GM23248 (cell line): Measurements from ENCODE around the gene SNRK. TPM values are rescaled to one million over a fixed set of nuclear protein-coding genes. Genes with fewer than 3 reads are reported as not detected.

Source experiments
- DNase-seq: peaks from one replicate; pipeline ENCODE4 v3.0.0-alpha.2; 2015
- H2AFZ ChIP-seq: fragments of 200-600 bp; sonication (generic); 2 replicates; pipeline ENCODE4 v1.6.1; 2016; ENCODE audit warnings: antibody characterized with exemption
- H3F3A ChIP-seq: fragments of 200-600 bp; sonication (generic); 2 replicates; pipeline ENCODE4 v1.6.1; 2016; ENCODE audit warnings: mild to moderate bottlenecking, antibody characterized with exemption, mixed run types; ENCODE audit not compliant: insufficient read depth
- H3K27ac ChIP-seq: fragments of 200-600 bp; sonication (generic); 2 replicates; pipeline ENCODE4 v1.5.1; 2016; ENCODE audit warnings: mild to moderate bottlenecking
- H3K27me3 ChIP-seq: fragments of 200-600 bp; sonication (generic); replicated peaks from 2 replicates; pipeline ENCODE4 v1.6.1; 2016; ENCODE audit warnings: mild to moderate bottlenecking; ENCODE audit not compliant: insufficient read depth
- H3K36me3 ChIP-seq: fragments of 200-600 bp; sonication (generic); 2 replicates; pipeline ENCODE4 v1.6.1; 2016; ENCODE audit warnings: low read depth, mild to moderate bottlenecking
- H3K4me1 ChIP-seq: fragments of 200-600 bp; sonication (generic); 2 replicates; pipeline ENCODE4 v1.6.1; 2016; ENCODE audit warnings: mild to moderate bottlenecking; ENCODE audit not compliant: insufficient read depth
- H3K4me2 ChIP-seq: fragments of 200-600 bp; sonication (generic); one replicate; pipeline ENCODE4 v1.6.1; 2016; ENCODE audit warnings: mild to moderate bottlenecking; ENCODE audit not compliant: unreplicated experiment
- H3K4me3 ChIP-seq: fragments of 200-600 bp; sonication (generic); 2 replicates; pipeline ENCODE4 v1.5.1; 2016; ENCODE audit warnings: mild to moderate bottlenecking
- H3K79me2 ChIP-seq: fragments of 200-600 bp; sonication (generic); 2 replicates; pipeline ENCODE4 v1.6.1; 2016; ENCODE audit warnings: mild to moderate bottlenecking; ENCODE audit not compliant: insufficient read depth
- H3K9ac ChIP-seq: fragments of 200-600 bp; sonication (generic); 2 replicates; pipeline ENCODE4 v1.6.1; 2016; ENCODE audit warnings: mild to moderate bottlenecking
- H3K9me2 ChIP-seq: fragments of 200-600 bp; sonication (generic); 2 replicates; pipeline ENCODE4 v1.6.1; 2016; ENCODE audit warnings: mixed run types, mild to moderate bottlenecking, moderate library complexity; ENCODE audit not compliant: insufficient read depth
- H3K9me3 ChIP-seq: fragments of 200-600 bp; sonication (generic); one replicate; pipeline ENCODE4 v1.6.1; 2017; ENCODE audit warnings: low read depth
- H4K20me1 ChIP-seq: fragments of 200-600 bp; sonication (generic); 2 replicates; pipeline ENCODE4 v1.6.0; 2016; ENCODE audit not compliant: insufficient read depth
- EZH2 ChIP-seq: fragments of 200-600 bp; sonication (generic); IDR thresholded peaks from 2 replicates; pipeline ENCODE4 v1.6.1; 2018; ENCODE audit warnings: antibody characterized with exemption, mild to moderate bottlenecking; ENCODE audit not compliant: insufficient read depth, poor library complexity, severe bottlenecking
- EZH2phosphoT487 ChIP-seq: fragments of 200-600 bp; sonication (generic); IDR thresholded peaks from 2 replicates; pipeline ENCODE4 v1.6.1; 2018; ENCODE audit warnings: antibody characterized with exemption, moderate library complexity, mild to moderate bottlenecking, low read depth; ENCODE audit not compliant: insufficient read depth
- WGBS, 2 experiments: methylation state at CpG; one replicate each; pipeline ENCODE4 v1.1.6; 2015 to 2017; ENCODE audit warnings: low lambda C conversion rate in 2 of 2, low coverage in 1 of 2; ENCODE audit errors: missing lambda C conversion rate in 2 of 2; 5-methylcytosine and 5-hydroxymethylcytosine counted together
- in situ Hi-C: fragments of 300-500 bp; cut with MboI; formaldehyde crosslinking; loops from 2 replicates; pipeline ENCODE4 v1.15.0; 2020
- polyA plus RNA-seq: library from polyadenylated mRNA; unstranded; fragments of >200 nt; fragmentation: Nextera tagmentation; extraction: Ambion mirVana; gene quantifications from 2 replicates; pipeline ENCODE4 v1.2.1, GENCODE V29; 2016
- total RNA-seq: library from RNA; depleted of rRNA; stranded (reverse); fragments of >200 nt; shearing (Covaris generic); gene quantifications from 2 replicates; pipeline ENCODE4 v1.2.3, GENCODE V29; 2014; rRNA removed

The SNRK gene
- total and polyA plus RNA-seq, 2 experiments from 2014 or later: 6.4 to 15.0 TPM

- no peaks in the 10 kb centered on the region for H3K36me3 ChIP-seq
- no peak for DNase-seq
- H3K9me3 ChIP-seq: no peaks in the 10 kb centered on the region
- 100% methylated on average over 1 of the region's 1 CpG for WGBS, 2 experiments
- H3K27ac ChIP-seq: no peak overlapping the region
- H2AFZ ChIP-seq: no peak overlapping the region
- H3K27me3 ChIP-seq: no peaks in the 10 kb centered on the region
- H4K20me1 ChIP-seq: no peaks in the 10 kb centered on the region
- H3K4me1 ChIP-seq: no peaks in the 10 kb centered on the region
- H3K4me2 ChIP-seq: no peak overlapping the region
- no peaks in the 10 kb centered on the region for H3K9me2 ChIP-seq
- TF ChIP-seq EZH2phosphoT487 (no peak), EZH2 (no peak)
- in situ Hi-C loops: no loop called here
- H3F3A ChIP-seq: no peaks in the 10 kb centered on the region
- H3K79me2 ChIP-seq: no peaks in the 10 kb centered on the region
- H3K4me3 ChIP-seq: no peak overlapping the region
- H3K9ac ChIP-seq: no peak overlapping the region
Observed at GRCh38 chr3:43391621-43392020, 105.3 kb downstream of the SNRK start.

- no peaks in the 10 kb centered on the region for H3K9me3 ChIP-seq
- peaks cover 4% of the 10 kb centered on the region; the same call in 1 of the 2 replicates for H3K4me1 ChIP-seq
- H3K9me2 ChIP-seq: no peaks in the 10 kb centered on the region
- H3F3A ChIP-seq: no peaks in the 10 kb centered on the region
- 85 to 100% methylated on average over 2 of the region's 2 CpGs for WGBS, 2 experiments
- no peaks in the 10 kb centered on the region for H3K79me2 ChIP-seq
- no peaks in the 10 kb centered on the region for H3K27me3 ChIP-seq
- H2AFZ ChIP-seq: no peak overlapping the region
- H3K27ac ChIP-seq: no peak overlapping the region
- no peaks in the 10 kb centered on the region for H4K20me1 ChIP-seq
- DNase-seq: peak; percentile 8
- TF ChIP-seq EZH2 (no peak), EZH2phosphoT487 (no peak)
- no peak overlapping the region for H3K9ac ChIP-seq
- no peak overlapping the region for H3K4me2 ChIP-seq
- in situ Hi-C loops: no loop called here
- no peak overlapping the region for H3K4me3 ChIP-seq
- no peaks in the 10 kb centered on the region for H3K36me3 ChIP-seq
Observed at GRCh38 chr3:43394041-43394554, 107.8 kb downstream of the SNRK start.

- TF ChIP-seq EZH2 (no peak), EZH2phosphoT487 (no peak)
- DNase-seq: peak; percentile 14
- no peak overlapping the region for H3K4me2 ChIP-seq
- H3K4me3 ChIP-seq: no peak overlapping the region
- H2AFZ ChIP-seq: no peak overlapping the region
- in situ Hi-C loops: no loop called here
- no peak overlapping the region for H3K27ac ChIP-seq
- H3F3A ChIP-seq: no peaks in the 10 kb centered on the region
- no peaks in the 10 kb centered on the region for H3K36me3 ChIP-seq
- no peak overlapping the region for H3K9ac ChIP-seq
- H3K9me2 ChIP-seq: no peaks in the 10 kb centered on the region
- H3K27me3 ChIP-seq: no peaks in the 10 kb centered on the region
- H4K20me1 ChIP-seq: no peaks in the 10 kb centered on the region
- no peaks in the 10 kb centered on the region for H3K79me2 ChIP-seq
- H3K4me1 ChIP-seq: peaks cover 6% of the 10 kb centered on the region; the same call in 1 of the 2 replicates
- H3K9me3 ChIP-seq: no peaks in the 10 kb centered on the region
- 60 to 63% methylated on average over 6 of the region's 6 CpGs for WGBS, 2 experiments
Observed at GRCh38 chr3:43399034-43399433, 112.7 kb downstream of the SNRK start.

GRCh38 chr3:43400167-43400566 lies 113.8 kb downstream of the SNRK start:
- no peak for TF ChIP-seq EZH2phosphoT487
- no peak for TF ChIP-seq EZH2
- 13 to 17% methylated on average over 1 of the region's 1 CpG for WGBS, 2 experiments
- peaks cover 6% of the 10 kb centered on the region; the same call in 1 of the 2 replicates for H3K4me1 ChIP-seq

More at GRCh38 chr3:43400167-43400566, 113.8 kb downstream of the SNRK start:
- Histone ChIP-seq H3K9ac (no peak overlapping the region), H3K4me3 (no peak overlapping the region), H3K27ac (no peak overlapping the region), H3F3A (no peaks in the 10 kb centered on the region), H3K79me2 (no peaks in the 10 kb centered on the region), H3K4me2 (no peak overlapping the region), H3K36me3 (no peaks in the 10 kb centered on the region), H4K20me1 (no peaks in the 10 kb centered on the region), H3K9me2 (no peaks in the 10 kb centered on the region), H3K9me3 (no peaks in the 10 kb centered on the region), H3K27me3 (no peaks in the 10 kb centered on the region), H2AFZ (no peak overlapping the region)
- in situ Hi-C loops: no loop called here
- DNase-seq: no peak

Other genes with a start within 250 kb of the SNRK start
- 11.6 and 14.5 TPM in 2 replicates for gene POMGNT2, start 180.5 kb upstream of the SNRK start, total RNA-seq
- 10.6 and 11.6 TPM in 2 replicates for gene POMGNT2, start 180.5 kb upstream of the SNRK start, polyA plus RNA-seq